Chondrocyte (in vitro differentiated cells): Measurements from ENCODE around the gene SNX14. TPM values are rescaled to one million over a fixed set of nuclear protein-coding genes. Genes with fewer than 3 reads are reported as not detected.

Experiments
- DNase-seq: peaks from one replicate; pipeline ENCODE4 v3.0.0; 2021; ENCODE audit warnings: mixed read lengths, low spot score
- H3K27ac Mint-ChIP-seq: one replicate; pipeline ENCODE4 v1.8.0; 2021; ENCODE audit warnings: mild to moderate bottlenecking, moderate library complexity, mixed read lengths; ENCODE audit not compliant: unreplicated experiment
- H3K27me3 Mint-ChIP-seq: 2 replicates; pipeline ENCODE4 v1.8.0; 2021; ENCODE audit warnings: low read depth, mixed read lengths
- H3K36me3 Mint-ChIP-seq: 2 replicates; pipeline ENCODE4 v1.8.0; 2021; ENCODE audit warnings: low read depth, mixed read lengths
- H3K4me1 Mint-ChIP-seq: 2 replicates; pipeline ENCODE4 v1.8.0; 2021; ENCODE audit warnings: low read depth, mild to moderate bottlenecking, mixed read lengths
- H3K4me3 Mint-ChIP-seq: one replicate; pipeline ENCODE4 v1.8.0; 2021; ENCODE audit warnings: mild to moderate bottlenecking, moderate library complexity, mixed read lengths; ENCODE audit not compliant: unreplicated experiment
- H3K9me3 Mint-ChIP-seq: 2 replicates; pipeline ENCODE4 v1.8.0; 2021; ENCODE audit warnings: low read depth, mixed read lengths
- total RNA-seq: library from RNA; stranded (reverse); gene quantifications from 3 replicates; pipeline ENCODE4 v1.2.1, GENCODE V29; 2021
- TF ChIP-seq, protein P1 (sequence below): fragments of 200-600 bp; sonication (generic); IDR thresholded peaks from 2 replicates; pipeline ENCODE4 v1.5.0; 2021; ENCODE audit warnings: antibody characterized with exemption, mild to moderate bottlenecking, moderate library complexity

Gene SNX14
- total RNA-seq, 1 donor from 2014 or later = 70.8 TPM

DNA sequence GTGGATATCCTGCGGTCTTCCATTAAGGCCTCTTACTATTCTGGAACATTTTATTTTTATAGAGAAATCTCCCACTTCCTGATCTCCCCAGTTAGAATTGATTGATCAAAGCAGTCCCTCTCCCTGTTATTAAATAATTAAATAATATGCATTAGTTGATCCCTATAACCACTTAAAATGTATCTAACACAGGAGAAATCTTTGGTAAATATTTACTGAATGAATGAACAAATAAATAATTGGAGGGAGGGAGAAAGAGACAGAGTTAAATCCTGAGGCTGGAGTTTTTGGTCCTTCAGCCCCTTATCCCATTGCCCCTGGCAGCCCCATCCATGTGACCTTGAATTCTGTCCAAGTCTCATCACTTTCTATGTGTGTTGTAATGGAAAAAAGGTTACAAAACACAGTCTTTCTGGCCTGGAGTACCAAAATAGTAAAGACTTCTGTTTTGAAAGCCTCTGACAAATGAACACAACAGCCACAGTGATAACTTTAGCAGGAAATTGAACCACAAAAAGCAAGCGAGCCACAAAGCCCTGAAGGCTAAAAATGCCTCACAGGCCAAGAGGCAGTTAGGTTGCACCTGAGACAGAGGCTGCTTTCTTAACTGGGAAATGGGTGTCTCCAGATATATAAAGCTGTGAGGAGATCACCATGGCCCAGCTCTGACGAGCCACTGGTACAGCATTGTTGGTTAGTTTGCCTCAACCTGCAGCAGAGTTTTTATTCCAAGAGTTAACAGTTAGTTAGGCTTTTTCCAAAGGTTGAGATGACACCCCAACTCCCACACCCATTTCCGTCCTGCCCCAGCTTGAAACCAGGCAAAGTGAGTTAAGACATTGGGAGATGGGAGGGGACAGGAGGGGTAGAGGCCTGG is 132.5 kb downstream of the SNX14 start:
- DNase-seq = no peak
- peak overlapping the region; percentile 50 for H3K27ac Mint-ChIP-seq

GRCh38 chr6:85460154-85460920 is 133.3 kb downstream of the SNX14 start:
- TF ChIP-seq, protein P1, sequence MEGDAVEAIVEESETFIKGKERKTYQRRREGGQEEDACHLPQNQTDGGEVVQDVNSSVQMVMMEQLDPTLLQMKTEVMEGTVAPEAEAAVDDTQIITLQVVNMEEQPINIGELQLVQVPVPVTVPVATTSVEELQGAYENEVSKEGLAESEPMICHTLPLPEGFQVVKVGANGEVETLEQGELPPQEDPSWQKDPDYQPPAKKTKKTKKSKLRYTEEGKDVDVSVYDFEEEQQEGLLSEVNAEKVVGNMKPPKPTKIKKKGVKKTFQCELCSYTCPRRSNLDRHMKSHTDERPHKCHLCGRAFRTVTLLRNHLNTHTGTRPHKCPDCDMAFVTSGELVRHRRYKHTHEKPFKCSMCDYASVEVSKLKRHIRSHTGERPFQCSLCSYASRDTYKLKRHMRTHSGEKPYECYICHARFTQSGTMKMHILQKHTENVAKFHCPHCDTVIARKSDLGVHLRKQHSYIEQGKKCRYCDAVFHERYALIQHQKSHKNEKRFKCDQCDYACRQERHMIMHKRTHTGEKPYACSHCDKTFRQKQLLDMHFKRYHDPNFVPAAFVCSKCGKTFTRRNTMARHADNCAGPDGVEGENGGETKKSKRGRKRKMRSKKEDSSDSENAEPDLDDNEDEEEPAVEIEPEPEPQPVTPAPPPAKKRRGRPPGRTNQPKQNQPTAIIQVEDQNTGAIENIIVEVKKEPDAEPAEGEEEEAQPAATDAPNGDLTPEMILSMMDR = peak; percentile 57
- peaks cover 88% of the 10 kb centered on the region for H3K4me1 Mint-ChIP-seq
- no peaks in the 10 kb centered on the region for H3K36me3 Mint-ChIP-seq
- no peak for DNase-seq
- no peaks in the 10 kb centered on the region for H3K27me3 Mint-ChIP-seq
- H3K9me3 Mint-ChIP-seq = no peaks in the 10 kb centered on the region
- H3K4me3 Mint-ChIP-seq = no peak overlapping the region
- H3K27ac Mint-ChIP-seq = peak overlapping the region; percentile 72

More for the DNA sequence above, 132.5 kb downstream of the SNX14 start:
- TF ChIP-seq, protein P1 = no peak
- Mint-ChIP-seq H3K4me3 (no peak overlapping the region), H3K9me3 (no peaks in the 10 kb centered on the region), H3K4me1 (peaks cover 95% of the 10 kb centered on the region), H3K27me3 (no peaks in the 10 kb centered on the region), H3K36me3 (no peaks in the 10 kb centered on the region)

DNA sequence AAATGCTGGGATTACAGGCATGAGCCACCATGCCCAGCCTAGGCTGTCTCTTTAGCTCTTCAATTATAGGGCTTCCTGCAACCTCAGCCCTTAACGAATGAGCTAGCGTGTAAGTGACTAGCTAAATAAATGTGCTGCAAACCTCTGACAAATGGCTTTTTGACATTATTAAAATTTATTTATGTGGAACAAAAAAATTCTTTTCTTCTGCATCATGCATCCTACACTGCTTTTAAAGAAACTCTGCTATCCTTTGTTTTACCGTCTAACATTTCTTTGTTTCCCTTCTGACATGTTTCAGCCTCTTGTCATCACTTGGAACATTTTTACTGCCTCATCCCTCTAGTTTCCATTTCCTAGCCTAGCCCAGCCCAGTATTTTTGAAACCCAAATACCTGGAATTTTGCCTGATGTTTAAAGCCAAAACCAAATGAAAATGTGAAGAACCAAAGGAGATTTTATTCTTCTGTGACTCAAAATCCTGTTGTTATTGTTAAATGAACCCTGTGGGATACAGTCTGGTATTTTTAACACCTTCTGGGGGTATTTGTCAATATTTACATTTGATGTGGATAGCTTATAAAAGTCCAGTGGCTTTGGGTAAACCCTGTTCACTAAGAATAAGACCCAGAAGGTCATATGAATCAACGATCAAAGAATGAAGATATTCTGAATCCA is 134.3 kb downstream of the SNX14 start:
- no peaks in the 10 kb centered on the region for H3K36me3 Mint-ChIP-seq
- H3K9me3 Mint-ChIP-seq = no peaks in the 10 kb centered on the region
- peaks cover 78% of the 10 kb centered on the region for H3K4me1 Mint-ChIP-seq
- DNase-seq = no peak
- H3K4me3 Mint-ChIP-seq = no peak overlapping the region
- H3K27me3 Mint-ChIP-seq = no peaks in the 10 kb centered on the region
- TF ChIP-seq, protein P1 = no peak
- peak overlapping the region; percentile 72 for H3K27ac Mint-ChIP-seq

GRCh38 chr6:85458782-85459181 is 134.9 kb downstream of the SNX14 start:
- Mint-ChIP-seq H3K27ac (peak overlapping the region; percentile 59), H3K27me3 (no peaks in the 10 kb centered on the region), H3K36me3 (no peaks in the 10 kb centered on the region), H3K4me1 (peaks cover 78% of the 10 kb centered on the region), H3K4me3 (no peak overlapping the region), H3K9me3 (no peaks in the 10 kb centered on the region)
- no peak for DNase-seq
- TF ChIP-seq, protein P1 = no peak

DNA sequence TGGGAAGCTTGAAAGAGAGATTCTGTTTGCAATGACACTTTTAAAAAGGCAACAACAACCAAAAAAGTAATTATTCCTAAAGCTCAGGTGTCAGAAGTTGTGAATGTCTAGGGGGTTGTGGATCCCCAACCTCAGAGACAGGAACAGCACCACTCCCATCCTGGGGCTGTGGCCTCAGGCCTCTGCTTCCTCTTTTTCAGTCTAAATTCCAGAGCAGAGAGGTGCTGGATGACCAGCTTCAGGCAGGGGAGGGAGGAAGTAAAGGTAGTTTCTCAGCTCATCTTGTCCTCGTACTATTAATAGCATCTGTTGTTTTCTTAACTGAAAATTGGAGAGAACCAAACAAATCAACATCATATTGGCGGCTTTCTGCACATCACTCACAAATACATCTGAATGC is 135.5 kb downstream of the SNX14 start:
- no peaks in the 10 kb centered on the region for H3K27me3 Mint-ChIP-seq
- no peak for DNase-seq
- no peaks in the 10 kb centered on the region for H3K9me3 Mint-ChIP-seq
- TF ChIP-seq, protein P1 = no peak
- H3K36me3 Mint-ChIP-seq = no peaks in the 10 kb centered on the region
- H3K4me3 Mint-ChIP-seq = no peak overlapping the region
- peak overlapping the region; percentile 59 for H3K27ac Mint-ChIP-seq
- peaks cover 78% of the 10 kb centered on the region for H3K4me1 Mint-ChIP-seq
